Vagina (tissue), 2 donors: Measurements from ENCODE around the gene DIPK1B.

Experiments used
- POLR2A ChIP-seq, 2 donors: fragments of 450-650 bp; IDR thresholded peaks; one replicate each; pipeline ENCODE4 v1.6.1; 2017; ENCODE audit warnings: antibody characterized with exemption in 2 of 2, mild to moderate bottlenecking in 2 of 2, moderate library complexity in 2 of 2
- POLR2AphosphoS5 ChIP-seq, 2 donors: sonication (generic); formaldehyde crosslinking; IDR thresholded peaks; one replicate each; pipeline ENCODE4 v1.9.0; 2017; ENCODE audit warnings: antibody characterized with exemption in 2 of 2, mild to moderate bottlenecking in 2 of 2, low read depth in 1 of 2; ENCODE audit not compliant: insufficient read depth in 1 of 2
- TF ChIP-seq, protein P1 (sequence below), 3 experiments: fragments of 450-650 bp in 2 of 3; fragments of 200-600 bp in 1 of 3; sonication (generic) in 1 of 3; IDR thresholded peaks; one replicate each; pipeline ENCODE4 v1.5.1; 2017 to 2019; ENCODE audit warnings: antibody characterized with exemption in 3 of 3, mild to moderate bottlenecking in 2 of 3, moderate library complexity in 2 of 3

DNA sequence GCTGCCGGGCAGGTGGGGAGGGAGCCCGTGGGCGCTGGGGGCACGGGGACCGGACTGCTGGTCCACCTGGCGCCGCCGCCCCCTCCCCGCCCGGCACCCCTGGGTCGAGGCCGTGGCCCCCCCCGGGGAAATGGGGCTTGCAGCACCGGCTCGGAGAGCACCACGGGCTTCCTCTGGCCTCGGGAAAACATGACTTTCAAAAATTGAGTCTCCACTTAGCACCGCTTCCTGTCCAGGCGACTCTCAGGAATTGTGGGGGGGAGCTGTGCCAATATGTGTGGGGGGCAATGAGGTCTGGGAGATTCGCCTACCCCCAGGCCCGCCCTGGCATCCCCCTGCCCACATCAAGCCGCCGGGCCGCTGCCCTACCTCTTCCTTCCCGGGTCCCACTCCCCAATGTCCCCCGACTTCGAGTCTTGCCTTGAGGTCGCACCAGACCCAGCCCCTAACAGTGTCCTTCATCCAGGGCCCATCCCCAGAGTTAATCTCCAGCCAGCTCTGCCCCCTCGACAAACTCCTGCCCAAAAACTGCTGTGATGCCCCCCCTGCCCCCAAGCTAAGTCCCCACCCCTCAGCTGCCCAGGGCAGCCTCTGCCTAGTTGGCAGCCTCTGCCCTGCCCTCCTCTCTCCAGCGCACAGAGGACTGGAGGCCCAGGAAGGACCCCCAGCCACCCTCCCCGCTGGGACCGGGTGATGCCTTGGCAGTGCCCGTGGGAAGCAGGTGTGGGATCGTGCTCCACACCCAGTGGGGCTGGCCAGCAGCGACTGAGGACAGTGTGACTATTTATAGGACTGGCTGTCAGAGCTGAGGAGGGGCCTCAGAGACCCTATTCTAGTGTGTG, 45.8 kb upstream of the DIPK1B start:
- TF ChIP-seq, protein P1, sequence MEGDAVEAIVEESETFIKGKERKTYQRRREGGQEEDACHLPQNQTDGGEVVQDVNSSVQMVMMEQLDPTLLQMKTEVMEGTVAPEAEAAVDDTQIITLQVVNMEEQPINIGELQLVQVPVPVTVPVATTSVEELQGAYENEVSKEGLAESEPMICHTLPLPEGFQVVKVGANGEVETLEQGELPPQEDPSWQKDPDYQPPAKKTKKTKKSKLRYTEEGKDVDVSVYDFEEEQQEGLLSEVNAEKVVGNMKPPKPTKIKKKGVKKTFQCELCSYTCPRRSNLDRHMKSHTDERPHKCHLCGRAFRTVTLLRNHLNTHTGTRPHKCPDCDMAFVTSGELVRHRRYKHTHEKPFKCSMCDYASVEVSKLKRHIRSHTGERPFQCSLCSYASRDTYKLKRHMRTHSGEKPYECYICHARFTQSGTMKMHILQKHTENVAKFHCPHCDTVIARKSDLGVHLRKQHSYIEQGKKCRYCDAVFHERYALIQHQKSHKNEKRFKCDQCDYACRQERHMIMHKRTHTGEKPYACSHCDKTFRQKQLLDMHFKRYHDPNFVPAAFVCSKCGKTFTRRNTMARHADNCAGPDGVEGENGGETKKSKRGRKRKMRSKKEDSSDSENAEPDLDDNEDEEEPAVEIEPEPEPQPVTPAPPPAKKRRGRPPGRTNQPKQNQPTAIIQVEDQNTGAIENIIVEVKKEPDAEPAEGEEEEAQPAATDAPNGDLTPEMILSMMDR (IDR thresholded peaks at IDR 0.05) = no peak
- TF ChIP-seq POLR2A (IDR thresholded peaks at IDR 0.05) (no peak), POLR2AphosphoS5 (IDR thresholded peaks at IDR 0.05; ENCODE audit: insufficient read depth in 1 of 2, low read depth in 1 of 2) (no peak)
